Measurements from ENCODE around the gene CCT4.

- TF ChIP-seq CTCF (optimal IDR thresholded peaks at IDR 0.05 in 1 of 3, IDR thresholded peaks at IDR 0.05 in 1 of 3, conservative IDR thresholded peaks at IDR 0.05 in 1 of 3; ENCODE audit: extremely low read depth in 1 of 3, insufficient read depth in 2 of 3, low read length in 3 of 3), result no peak
- TF ChIP-seq EZH2 (IDR thresholded peaks at IDR 0.05; ENCODE audit: low read length), result no peak
Observed at GRCh38 chr2:61922714-61923113, 34.3 kb upstream of the CCT4 start.

Measured in keratinocyte (primary cell).